Fibroblast of the aortic adventitia (primary cell): ENCODE results near the gene SF1. TPM values are rescaled to one million over a fixed set of nuclear protein-coding genes. Genes with fewer than 3 reads are reported as not detected.

ENCODE experiments used
- DNase-seq: peaks from one replicate; pipeline ENCODE4 v3.0.0-alpha.2; 2010; ENCODE audit warnings: low read depth
- H3K4me3 ChIP-seq: 2 replicates; pipeline ENCODE4 v1.5.1; 2011; ENCODE audit warnings: low read depth, mild to moderate bottlenecking, control low read depth, low read length, moderate library complexity
- total RNA-seq: library from RNA; depleted of rRNA; stranded (reverse); fragments of >200 nt; gene quantifications from 2 replicates; pipeline ENCODE4 v1.2.3, GENCODE V29; 2012; ENCODE audit warnings: low replicate concordance
- TF ChIP-seq, protein P1 (sequence below): IDR thresholded peaks from 2 replicates; pipeline ENCODE4 v1.5.1; 2011; ENCODE audit warnings: mild to moderate bottlenecking, low read length, control low read depth, inconsistent platforms; ENCODE audit not compliant: insufficient read depth

Gene SF1
- total RNA-seq, 1 donor = 150 TPM

DNA sequence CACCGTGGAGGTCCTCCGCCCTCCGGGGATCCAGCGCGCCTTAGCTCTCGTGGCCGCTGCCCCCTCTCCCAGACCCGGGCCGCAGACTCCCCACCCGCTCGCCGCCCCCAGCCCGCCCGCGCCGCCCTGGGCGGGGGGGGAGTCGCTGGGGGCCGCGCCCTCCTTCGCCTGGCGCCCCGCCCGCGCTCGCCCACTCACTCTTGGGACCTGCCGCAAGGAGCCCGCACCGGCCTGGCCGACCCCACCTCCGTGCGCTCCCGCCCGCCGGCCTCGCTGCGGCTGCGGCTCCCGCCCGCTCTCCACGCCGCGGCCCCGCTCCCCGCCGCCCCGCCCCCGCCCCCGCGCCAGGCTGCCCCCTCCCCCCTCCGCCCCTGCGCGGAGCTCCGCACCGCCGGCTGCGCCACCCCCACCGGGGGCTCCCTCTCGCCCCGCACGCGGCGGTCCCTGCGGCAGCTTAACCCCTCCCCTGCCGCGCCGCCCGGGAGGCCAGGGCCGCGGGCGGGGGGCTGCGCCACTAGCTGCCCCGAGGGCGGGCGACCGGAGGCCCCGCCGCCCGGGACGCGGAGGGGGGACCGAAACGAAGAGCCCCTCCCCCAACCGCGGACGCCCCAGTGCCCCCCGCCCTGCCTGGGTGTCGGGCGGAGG, 33.7 kb downstream of the SF1 start:
- no peak overlapping the region for H3K4me3 ChIP-seq
- TF ChIP-seq, protein P1, sequence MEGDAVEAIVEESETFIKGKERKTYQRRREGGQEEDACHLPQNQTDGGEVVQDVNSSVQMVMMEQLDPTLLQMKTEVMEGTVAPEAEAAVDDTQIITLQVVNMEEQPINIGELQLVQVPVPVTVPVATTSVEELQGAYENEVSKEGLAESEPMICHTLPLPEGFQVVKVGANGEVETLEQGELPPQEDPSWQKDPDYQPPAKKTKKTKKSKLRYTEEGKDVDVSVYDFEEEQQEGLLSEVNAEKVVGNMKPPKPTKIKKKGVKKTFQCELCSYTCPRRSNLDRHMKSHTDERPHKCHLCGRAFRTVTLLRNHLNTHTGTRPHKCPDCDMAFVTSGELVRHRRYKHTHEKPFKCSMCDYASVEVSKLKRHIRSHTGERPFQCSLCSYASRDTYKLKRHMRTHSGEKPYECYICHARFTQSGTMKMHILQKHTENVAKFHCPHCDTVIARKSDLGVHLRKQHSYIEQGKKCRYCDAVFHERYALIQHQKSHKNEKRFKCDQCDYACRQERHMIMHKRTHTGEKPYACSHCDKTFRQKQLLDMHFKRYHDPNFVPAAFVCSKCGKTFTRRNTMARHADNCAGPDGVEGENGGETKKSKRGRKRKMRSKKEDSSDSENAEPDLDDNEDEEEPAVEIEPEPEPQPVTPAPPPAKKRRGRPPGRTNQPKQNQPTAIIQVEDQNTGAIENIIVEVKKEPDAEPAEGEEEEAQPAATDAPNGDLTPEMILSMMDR = no peak
- no peak for DNase-seq

DNA sequence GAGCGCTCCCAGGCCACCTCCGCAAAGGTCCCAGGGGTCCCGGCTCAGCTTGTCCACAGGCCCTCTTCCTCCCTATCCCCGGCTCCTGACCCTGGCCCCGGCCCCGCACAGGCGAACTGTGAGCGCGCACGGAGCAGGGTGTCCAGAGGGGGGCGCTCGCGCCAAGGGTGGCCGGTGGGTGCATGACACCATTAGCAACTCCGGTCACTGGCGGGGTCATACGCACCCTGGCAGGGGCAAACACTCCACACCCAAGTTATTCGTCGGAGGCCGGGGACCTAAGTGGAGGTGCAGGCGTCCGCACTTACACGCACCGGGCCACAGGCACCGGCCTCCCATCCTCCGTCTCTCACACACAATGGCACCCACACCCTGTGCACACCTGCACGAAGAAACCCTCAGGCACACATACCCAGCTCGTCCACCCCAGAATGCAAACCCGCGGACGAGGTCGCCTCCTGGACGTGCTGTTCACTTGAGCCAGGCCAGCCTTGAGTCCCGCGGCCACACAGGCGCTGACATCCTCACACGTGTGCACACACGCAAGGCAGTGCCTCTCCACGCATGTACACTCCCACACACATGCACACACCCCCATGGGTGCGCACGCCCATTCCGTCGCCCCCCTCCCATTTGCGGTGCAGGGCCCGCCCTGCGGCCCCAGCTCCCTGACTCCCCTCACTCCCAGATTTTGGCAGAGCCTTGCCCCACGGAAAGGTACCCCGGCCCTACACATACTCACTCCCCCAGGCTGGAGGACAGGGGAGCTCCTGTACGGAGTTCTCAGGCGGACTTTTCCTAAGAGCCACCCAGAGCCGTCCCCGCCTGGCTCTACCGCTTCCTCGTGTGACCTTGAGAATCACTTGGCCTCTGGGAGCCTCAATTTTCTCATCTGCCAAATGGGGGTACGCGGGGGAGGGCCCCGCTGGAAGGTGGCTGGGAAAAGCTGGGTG, 34.5 kb downstream of the SF1 start, which contains the start of gene RASGRP2:
Gene RASGRP2 (minus strand): TSS at position 552 of the 953 bp plus-strand sequence. CDS start 1,276 bp downstream, outside the sequence.
- DNase-seq = no peak
- peak within 1 kb of the TSS; percentile 25 for H3K4me3 ChIP-seq
- TF ChIP-seq, protein P1 = peak; percentile 60

DNA sequence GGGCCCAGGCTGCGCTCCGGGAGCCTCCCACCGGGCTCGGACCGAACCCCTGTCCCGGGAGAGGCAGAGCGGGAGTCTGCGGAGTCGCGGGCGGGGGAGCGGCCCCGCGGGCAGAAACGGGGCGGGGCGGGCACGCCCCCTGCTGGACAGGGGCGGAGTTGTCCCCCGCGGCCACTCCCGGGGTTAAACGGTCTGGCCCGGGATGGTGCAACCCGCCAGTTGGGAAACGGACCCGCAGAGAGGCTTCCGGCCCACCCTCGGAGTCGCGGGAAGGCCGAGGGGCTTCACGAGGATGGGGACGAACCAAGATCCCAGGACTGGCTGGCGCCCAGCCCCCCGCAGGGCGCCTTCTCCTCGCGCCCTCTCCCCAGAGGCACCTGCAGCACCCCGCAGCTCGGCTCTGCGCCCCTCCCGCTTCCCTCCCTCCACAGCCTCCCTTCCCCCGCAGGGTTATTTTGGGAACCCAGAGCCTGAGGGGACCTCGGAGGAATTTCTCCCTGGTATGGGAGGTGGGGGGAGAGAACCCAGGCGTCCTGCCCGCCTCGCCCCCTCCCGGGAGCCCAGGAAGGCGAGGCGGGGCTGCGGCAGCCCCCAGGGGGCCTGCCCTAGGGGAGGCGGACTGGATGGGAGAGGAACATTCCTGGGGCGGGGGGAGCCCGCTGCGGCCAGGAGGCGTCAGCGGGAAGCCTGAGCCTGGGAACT, 35.3 kb downstream of the SF1 start:
- no peak for DNase-seq
- TF ChIP-seq, protein P1 = peak; percentile 73
- peak overlapping the region; percentile 54 for H3K4me3 ChIP-seq

DNA sequence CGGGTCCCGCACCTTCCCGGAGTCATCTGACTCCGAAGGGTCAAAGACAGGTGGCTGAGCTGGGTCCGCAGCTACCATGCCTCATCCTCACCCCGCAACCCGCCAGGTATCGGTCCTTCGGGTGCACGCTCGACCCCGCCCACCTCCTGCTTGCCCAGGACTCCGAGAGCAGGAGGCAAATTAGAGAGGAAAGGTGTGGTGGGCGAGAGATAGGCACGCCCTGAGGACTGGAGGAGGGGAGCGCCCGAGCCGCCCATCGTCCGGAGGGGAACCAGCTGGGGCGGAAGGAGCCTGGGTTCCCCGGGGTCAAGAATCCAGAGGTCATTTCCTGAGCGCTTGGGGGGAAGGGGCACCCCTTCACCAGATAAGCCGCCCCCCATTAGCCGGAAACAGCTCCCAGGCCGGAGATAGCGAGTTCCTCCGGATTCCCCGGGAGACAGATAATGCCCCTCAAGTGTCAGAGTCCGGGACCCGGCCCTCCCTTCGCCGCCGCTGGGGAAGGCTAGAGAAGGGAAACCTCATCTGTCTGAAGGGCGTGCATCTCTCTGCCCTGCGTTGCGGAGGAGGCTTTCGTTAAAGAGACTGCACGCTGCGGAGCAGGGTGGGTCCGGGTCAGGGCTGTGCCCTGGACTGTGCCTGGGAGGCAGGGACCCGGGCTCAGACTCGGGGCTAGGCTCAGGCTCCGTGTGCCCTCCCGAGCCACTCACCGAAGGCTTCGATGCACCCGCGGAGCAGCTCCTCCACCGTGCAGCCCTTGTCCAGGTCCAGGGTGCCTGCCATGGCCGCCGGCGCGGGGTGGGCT, 36.1 kb downstream of the SF1 start:
- TF ChIP-seq, protein P1 = no peak
- peak overlapping the region; percentile 54 for H3K4me3 ChIP-seq

DNA sequence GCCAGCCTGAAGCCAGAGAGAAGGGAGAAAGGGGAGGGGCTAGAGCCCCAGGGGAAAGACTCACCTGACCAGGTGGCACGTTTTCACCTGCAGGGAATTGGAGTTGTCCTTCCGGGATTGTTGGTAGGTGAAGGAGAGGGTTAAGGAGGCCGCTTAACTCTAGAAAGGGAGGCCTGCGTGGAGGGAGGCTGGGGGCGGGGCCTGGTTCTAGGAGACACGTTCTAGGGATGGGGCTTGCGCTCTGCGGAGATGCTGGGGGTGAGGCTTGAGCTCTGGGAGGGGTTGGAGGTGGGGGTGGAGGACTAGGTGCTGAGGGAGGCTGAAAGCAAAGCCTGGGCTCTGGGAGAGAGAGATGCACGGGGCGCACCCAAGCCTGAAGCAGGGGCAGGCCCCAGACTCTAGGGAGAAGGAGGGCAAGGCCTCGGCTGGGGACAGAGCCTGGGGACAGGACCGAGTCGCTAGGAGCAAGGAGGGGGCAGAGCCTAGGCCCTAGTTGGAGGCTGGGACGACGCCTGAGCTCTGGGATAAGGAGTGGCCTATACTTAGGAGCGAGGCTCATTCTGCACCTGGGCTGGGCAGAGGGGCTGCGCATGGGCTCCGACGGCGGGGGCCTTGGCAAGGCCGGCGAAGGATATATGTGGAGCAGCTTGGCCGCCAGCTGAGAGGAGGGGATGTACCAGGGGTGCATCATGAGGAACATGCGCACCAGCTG, 36.8 kb downstream of the SF1 start:
- no peak overlapping the region for H3K4me3 ChIP-seq
- DNase-seq = no peak
- TF ChIP-seq, protein P1 = no peak

More for the DNA sequence above, 36.1 kb downstream of the SF1 start:
- no peak for DNase-seq
